Activated gamma-delta T cell (primary cell): ENCODE data around the gene EHMT1.
"Not testable (repeated sequence)": the region's sequence is repeated elsewhere in the genome, so short reads cannot be mapped to it uniquely, and the experiment has no call there.

Experiments
- DNase-seq: peaks from one replicate; lab custom pipeline; 2025; lab: John Stamatoyannopoulos, UW

Gene EHMT1

GRCh38 chr9:137615387-137615871 lies 3.4 kb upstream of the EHMT1 start:
- no peak for DNase-seq

- no peak for DNase-seq
Observed at GRCh38 chr9:137619240-137620047, 639 bp downstream of the EHMT1 start.

GRCh38 chr9:137620048-137620405 lies 1.2 kb downstream of the EHMT1 start:
- DNase-seq, result no peak

- no peak for DNase-seq
Observed at GRCh38 chr9:137620581-137620980, 1.8 kb downstream of the EHMT1 start.

GRCh38 chr9:137621131-137621757 lies 2.4 kb downstream of the EHMT1 start:
- DNase-seq, result no peak

- not testable (repeated sequence) for DNase-seq
Observed at GRCh38 chr9:137622211-137622610, 3.4 kb downstream of the EHMT1 start.

GRCh38 chr9:137626464-137626863 lies 7.7 kb downstream of the EHMT1 start:
- DNase-seq, result no peak

GRCh38 chr9:137627406-137627805 lies 8.6 kb downstream of the EHMT1 start:
- not testable (repeated sequence) for DNase-seq

- DNase-seq, result no peak
Observed at GRCh38 chr9:137630126-137630525, 11.3 kb downstream of the EHMT1 start.

- DNase-seq, result no peak
Observed at GRCh38 chr9:137630679-137631078, 11.9 kb downstream of the EHMT1 start.

GRCh38 chr9:137631345-137632229 lies 12.8 kb downstream of the EHMT1 start:
- DNase-seq, result no peak

GRCh38 chr9:137632230-137633161 lies 13.7 kb downstream of the EHMT1 start:
- DNase-seq, result no peak

- DNase-seq, result no peak
Observed at GRCh38 chr9:137634016-137634415, 15.2 kb downstream of the EHMT1 start.

GRCh38 chr9:137638680-137639079 lies 19.9 kb downstream of the EHMT1 start:
- DNase-seq, result no peak

GRCh38 chr9:137639303-137640051 lies 20.7 kb downstream of the EHMT1 start:
- no peak for DNase-seq

- no peak for DNase-seq
Observed at GRCh38 chr9:137640862-137641261, 22.1 kb downstream of the EHMT1 start.

GRCh38 chr9:137642118-137642601 lies 23.4 kb downstream of the EHMT1 start:
- no peak for DNase-seq

- DNase-seq, result no peak
Observed at GRCh38 chr9:137642892-137643291, 24.1 kb downstream of the EHMT1 start.

- DNase-seq, result no peak
Observed at GRCh38 chr9:137643921-137644320, 25.1 kb downstream of the EHMT1 start.

GRCh38 chr9:137645211-137645610 lies 26.4 kb downstream of the EHMT1 start:
- DNase-seq, result no peak
